Measurements from ENCODE around the gene SCN1B. TPM values are rescaled to one million over a fixed set of nuclear protein-coding genes. Genes with fewer than 3 reads are reported as not detected.

SCN1B gene
- total and polyA plus RNA-seq, 10 of the 15 experiments (the other 5 are each of a cell fraction or from before 2014, with no cell fraction given) = 0.04 to 0.54 (median 0.11) TPM; not detected in 3

GRCh38 chr19:35059006-35059798 is 28.9 kb downstream of the SCN1B start:
- Histone ChIP-seq H3K27me3 (replicated peaks in 1 of 2; ENCODE audit: control insufficient read depth in 2 of 2, insufficient read depth in 2 of 2, low read length in 1 of 2) (no peaks in the 10 kb centered on the region; a peak in 1 of 4 replicates), H3K79me2 (ENCODE audit: control insufficient read depth, insufficient read depth, low read length) (no peaks in the 10 kb centered on the region), H3K4me2 (ENCODE audit: control insufficient read depth, insufficient read depth) (no peak overlapping the region), H3K36me3 (ENCODE audit: control insufficient read depth in 2 of 2, insufficient read depth in 2 of 2, low read length in 1 of 2) (no peaks in the 10 kb centered on the region), H3K9ac (ENCODE audit: control insufficient read depth, insufficient read depth, low read length) (no peak overlapping the region), H3K27ac (ENCODE audit: control insufficient read depth, insufficient read depth) (no peak overlapping the region), H3K4me3 (no peak overlapping the region), H3K9me3 (replicated peaks; ENCODE audit: control insufficient read depth, insufficient read depth, low read length) (no peaks in the 10 kb centered on the region), H3K4me1 (ENCODE audit: control insufficient read depth, insufficient read depth, low read length) (no peaks in the 10 kb centered on the region), H4K20me1 (ENCODE audit: control insufficient read depth, insufficient read depth) (no peaks in the 10 kb centered on the region), H2AFZ (ENCODE audit: control insufficient read depth, low read depth, low read length) (no peak overlapping the region)
- POLR2A ChIA-PET = no interaction called here
- BruUV-seq (replicated peaks) = no TSS peak
- SMC1A ChIA-PET (ENCODE audit: uncharacterized antibody, unreplicated experiment) = interaction anchor here (1.0 to 1.1 kb wide), 2 partner anchors 8 to 13 kb away, joined by 3 to 4 read pairs; no protein-coding TSS in a partner anchor
- RAD21 ChIA-PET (ENCODE audit: unreplicated experiment) = no interaction called here
- CTCF ChIA-PET = interaction anchor here (0.9 to 8.2 kb wide), 6 partner anchors 8 to 76 kb away, joined by 4 to 56 read pairs (median 7); partner anchors contain the start of gene FXYD3
- no peak for DNase-seq (ENCODE audit: low read depth, low spot score)
- no peak for ATAC-seq
- 46% methylated on average over 13 of the region's 26 CpGs for WGBS (ENCODE audit: insufficient coverage, insufficient replicate concordance, low lambda C conversion rate, missing lambda C conversion rate)
- intact Hi-C loops (cut with micrococcal nuclease; ENCODE audit: unreplicated experiment) (no loop called here), in situ Hi-C loops (cut with MboI) (no loop called here)
- FAIRE-seq = no peak
- TF ChIP-seq WRNIP1 (IDR thresholded peaks at IDR 0.05; ENCODE audit: borderline replicate concordance, low read depth, low read length) (no peak), CUX1 (IDR thresholded peaks at IDR 0.05; ENCODE audit: insufficient replicate concordance, low read depth, low read length) (no peak), BMI1 (IDR thresholded peaks at IDR 0.05; ENCODE audit: borderline replicate concordance) (no peak), CEBPZ (IDR thresholded peaks at IDR 0.05; ENCODE audit: low read depth, low read length) (no peak), RB1 (IDR thresholded peaks at IDR 0.05; ENCODE audit: borderline replicate concordance) (no peak), BCLAF1 (IDR thresholded peaks at IDR 0.05) (no peak), ATF2 (IDR thresholded peaks at IDR 0.05; ENCODE audit: low read length) (no peak), NFYB (IDR thresholded peaks at IDR 0.05; ENCODE audit: insufficient read depth, low read depth, low read length) (no peak), NFYA (IDR thresholded peaks at IDR 0.05; ENCODE audit: borderline replicate concordance, low read depth, low read length) (no peak)
